Measurements from ENCODE around the gene RBM22.
A peak's percentile ranks its signal among the peaks of the same experiment; 100 is the strongest.

The RBM22 gene

DNA sequence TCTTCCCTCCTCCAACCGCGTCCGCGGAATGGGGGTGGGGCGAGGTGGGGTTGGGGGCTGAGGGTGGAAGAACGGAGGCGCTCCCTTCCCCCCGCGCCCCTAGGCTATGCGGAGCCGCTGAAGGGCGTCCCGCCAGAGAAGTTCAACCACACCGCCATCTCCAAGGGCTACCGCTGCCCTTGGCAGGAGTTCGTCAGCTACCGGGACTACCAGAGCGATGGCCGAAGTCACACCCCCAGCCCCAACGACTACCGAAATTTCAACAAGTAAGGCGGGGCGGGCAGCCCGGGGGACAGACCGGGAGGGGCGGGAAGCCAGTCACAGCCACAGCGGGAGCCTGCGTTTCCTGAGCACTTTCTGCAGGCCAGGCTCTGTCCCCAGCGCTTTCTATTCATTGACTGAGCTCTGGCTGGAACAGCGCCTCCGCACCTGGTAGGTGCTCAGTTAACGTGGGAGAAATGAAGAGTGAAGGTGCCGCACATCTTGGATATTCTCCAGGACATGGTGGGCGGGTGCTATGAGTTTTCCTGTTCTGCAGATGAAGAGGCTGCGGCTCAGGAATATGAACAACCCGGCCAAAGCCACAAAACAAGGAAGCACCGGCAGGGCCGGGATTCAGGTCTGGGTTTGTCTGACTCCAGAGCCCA, 28.5 kb downstream of the RBM22 start:
- DNase-seq: peak; percentile 2 to 14

DNA sequence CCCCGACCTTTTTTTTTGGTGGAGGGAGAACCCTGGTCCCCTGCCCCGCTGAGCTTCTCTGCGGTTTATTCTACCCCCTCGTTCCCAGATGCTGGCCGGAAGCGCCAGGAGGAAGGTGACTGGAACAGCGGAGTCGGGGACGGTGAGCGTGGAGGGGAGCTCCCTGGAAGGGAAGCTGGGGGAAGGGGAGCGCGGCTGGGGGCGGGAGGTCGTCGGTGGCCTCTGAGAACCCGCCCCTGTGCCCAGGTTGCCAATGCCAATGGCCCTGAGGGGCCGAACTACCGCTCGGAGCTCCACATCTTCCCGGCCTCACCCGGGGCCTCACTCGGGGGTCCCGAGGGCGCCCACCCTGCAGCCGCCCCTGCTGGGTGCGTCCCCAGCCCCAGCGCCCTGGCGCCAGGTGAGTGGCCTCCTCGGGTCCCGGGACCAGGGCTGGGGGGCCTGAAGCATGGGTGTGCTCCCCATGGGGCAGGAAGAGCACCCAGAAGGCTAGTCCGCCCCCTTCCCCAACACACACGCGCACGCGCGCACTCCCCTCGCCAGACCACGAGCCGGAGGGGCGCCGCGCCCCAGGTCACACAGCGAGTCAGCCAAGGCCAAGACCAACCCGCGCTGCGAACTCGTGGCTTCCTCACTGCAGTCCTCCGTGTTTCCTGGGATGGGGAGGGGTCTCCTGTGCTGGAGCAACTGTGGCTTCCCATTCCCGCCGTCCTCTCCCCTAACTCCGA, 29.2 kb downstream of the RBM22 start:
- DNase-seq: no peak

DNA sequence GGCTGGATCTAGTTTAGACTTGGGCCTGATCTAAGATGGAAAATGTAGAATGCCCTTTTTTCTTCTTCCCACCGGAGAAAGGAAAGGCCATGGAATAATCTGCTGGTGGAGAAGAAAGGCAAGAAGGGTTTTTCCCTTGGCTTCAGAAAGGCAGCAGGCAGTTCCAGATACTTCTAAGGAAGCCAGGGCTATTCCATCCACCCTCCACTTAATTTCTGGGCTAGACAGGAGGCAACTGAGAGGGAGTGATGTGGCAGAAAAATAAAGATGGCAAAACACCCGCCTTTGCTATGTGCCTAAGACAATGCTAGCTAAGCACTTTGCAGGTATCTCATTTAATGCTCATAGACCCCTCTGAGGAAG, 29.9 kb downstream of the RBM22 start:
- no peak for DNase-seq

DNA sequence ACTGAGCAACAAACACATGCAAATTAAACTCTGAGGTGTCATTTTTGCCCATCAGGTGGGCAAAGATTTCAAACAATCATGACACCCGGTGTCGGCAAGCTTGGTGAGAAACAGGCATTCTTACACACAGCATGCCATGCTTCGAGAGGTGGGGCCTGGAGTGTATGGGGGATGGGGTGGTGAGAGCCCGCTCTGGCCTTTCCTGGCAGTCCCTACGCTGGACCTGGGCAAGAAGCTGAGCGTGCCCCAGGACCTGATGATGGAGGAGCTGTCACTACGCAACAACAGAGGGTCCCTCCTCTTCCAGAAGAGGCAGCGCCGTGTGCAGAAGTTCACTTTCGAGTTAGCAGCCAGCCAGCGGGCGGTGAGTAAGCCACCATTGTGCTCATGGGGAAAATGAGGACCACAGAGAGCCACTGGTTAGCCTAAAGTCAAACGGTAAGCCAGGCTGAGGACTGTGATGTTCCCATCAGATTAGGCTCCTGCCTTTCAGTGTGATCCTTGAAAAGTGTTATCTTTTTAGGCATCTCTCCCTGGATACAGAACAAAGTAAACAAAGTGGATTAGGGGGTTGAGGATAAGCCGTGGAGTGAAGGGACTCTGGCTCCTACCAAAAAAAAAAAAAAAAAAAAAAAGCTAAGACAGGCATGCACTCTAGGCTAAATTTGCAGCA, 30.5 kb downstream of the RBM22 start:
- no peak for DNase-seq

DNA sequence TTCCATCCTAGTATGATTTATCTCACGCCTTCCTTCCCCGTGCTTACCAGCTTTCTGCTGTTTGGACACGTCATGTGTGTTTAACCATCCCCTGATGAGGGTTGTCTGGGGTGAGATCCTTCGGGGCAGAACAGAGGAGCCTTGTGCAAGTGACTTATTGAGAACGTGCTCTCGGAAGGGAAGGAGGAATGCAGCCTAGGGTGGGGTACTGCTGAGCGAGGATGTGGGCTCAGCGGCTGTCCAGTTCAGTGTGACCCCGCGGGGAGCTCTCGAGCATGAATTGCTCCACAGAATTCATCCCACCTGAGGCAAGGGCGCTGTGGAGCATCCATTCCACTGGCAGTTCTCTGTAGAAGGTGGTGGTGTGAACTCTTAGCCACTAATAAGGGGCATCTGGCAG, 35.8 kb downstream of the RBM22 start:
- no peak for DNase-seq

DNA sequence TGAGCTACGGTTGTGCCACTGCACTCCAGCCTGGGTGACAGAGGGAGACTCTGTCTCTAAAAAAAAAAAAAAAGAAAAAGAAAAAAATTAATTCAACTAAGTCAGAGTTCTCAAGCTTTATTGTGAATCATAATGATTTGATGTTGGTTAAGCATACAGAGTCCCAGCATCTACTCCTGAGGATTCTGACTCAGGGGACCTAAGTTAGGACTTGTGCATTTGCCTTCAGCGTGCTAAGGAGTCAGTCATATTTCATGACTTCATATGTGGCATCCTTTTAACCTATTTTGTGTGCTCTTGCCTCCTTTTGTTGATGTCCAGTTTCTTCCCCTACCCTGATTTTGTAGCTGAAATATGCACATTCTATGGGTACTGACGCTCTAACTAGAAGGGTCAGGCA, 36.9 kb downstream of the RBM22 start:
- no peak for DNase-seq

DNA sequence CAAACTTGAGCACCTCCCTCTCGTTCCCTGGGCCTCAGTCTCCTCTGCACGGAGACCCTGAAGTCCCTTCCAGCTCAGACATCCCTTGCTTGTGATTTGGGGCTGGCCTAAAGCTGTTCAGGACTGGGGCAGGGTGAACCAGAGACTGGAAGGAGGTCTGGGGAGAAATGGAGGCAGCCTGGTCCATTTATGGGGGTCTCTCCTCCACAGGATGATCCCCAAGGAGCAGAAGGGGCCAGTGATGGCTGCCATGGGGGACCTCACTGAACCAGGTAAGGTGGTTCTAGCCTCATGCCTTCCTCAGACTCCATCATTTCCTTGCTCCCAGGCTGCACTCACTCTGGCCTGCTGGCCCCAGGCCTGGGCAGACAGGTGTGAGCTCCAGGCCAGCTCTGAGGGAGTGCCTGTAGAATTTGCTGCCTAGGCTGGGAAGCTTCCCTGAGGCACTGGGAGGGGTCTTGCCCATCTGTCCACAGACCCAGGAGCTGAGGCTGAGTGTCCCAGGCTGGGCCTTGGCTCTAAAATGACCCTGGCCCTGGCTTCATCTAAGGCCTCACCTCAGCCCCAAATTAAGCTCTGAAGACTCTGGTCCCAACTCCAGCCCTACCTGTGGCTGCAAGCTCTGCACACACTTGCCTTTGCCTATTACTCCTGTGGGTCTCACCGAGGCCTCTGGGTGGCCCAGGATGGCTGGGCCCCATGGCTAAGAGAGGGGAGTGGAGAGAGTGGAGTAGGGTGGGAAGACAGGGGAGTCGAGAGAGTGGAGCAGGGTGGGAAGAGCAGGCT, 37.9 kb downstream of the RBM22 start:
- DNase-seq: no peak

DNA sequence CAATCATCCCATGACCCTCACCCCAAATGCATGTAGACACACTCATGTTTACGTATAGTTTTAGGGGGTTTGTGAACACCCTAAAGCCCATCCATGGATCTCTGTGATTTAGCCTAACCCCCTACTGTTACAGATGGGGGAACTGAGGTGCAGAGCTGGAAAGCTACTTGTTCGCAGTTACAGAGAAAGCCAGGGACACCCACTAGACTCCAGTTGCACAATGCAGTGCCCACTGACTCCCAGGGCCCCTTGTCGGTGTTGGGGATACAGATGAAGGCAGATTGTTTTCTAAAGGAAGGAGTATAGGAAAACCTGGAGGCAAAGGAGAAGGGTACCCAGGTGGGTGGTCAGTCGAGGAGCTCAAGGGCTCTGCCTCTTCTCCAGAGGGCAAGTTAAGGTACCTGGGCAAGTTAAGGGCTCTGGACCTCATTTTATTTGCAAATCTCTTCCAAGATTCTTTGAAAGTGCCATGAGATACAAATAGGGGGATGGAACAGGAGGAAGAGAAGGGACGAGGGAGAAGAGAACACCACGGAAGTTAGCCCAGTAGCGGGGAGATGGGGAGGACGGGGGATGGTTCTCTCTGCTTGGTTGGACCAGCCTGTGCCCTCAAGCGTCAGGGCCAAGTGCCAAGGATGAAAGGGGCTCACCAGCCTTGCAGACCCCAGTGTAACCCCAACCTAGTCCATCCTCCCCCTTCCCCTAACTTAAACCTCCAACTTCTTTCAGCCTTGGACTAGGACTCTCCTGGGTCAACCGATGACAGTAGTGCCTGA, 38.9 kb downstream of the RBM22 start:
- DNase-seq: no peak

DNA sequence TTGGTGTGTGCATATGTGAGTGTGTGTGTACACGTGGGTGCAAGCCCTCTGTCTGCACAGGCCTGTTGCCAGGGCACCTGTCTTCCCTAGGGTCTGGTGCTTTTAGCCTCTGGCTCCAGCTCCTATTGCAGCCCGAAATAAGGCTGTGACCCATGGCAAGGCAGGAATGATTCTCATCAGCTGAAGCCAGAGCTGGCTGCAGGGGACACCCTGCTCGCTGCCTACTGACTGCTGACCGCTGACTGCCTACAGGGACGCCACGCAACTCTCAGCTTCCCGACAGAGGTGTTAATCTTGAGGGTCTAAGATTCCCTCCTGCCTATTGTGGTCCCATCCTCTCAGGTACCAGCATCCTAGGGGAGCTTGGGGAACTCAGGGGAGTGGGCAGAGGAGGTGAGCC, 39.8 kb downstream of the RBM22 start, which contains the start of gene MYOZ3:
Gene MYOZ3, plus strand, starts transcription at position 166 of the 400 bp plus-strand sequence. CDS start 1,691 bp downstream, outside the sequence.
- DNase-seq: no peak

DNA sequence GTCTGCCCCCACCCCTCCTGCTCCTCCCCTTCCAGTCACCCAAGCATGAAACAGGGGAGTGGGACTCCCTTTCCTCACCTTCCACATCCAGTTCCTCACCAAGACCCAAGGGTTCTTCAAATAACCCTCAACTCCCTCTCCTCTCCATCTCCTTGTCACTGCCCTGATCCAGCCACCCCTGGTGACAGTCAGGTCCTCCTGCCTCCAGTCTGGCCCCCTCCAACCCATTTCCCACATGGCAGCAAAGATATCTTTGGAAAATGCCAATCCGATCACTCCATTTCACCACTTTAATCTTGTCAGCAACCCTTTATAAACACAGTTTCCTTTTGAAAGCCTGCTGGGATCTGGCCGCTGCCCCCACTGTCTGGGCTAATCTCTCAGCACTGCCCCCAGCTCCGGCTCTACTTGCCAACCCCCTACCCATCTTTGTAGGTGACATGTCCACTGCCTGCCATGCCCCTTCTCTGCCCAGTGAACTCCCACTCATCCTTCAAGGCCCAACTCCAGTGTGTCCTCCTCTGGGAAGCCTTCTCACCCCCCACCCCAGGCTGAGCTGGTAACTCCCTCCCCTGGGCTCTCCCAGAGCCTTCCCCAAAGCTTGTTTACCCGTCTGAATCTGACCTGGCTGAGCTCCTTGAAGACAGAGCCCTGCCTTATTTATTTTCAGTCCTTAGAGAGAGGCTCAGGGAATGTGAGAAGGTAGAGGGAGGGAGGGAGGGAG, 40.6 kb downstream of the RBM22 start:
- no peak for DNase-seq

DNA sequence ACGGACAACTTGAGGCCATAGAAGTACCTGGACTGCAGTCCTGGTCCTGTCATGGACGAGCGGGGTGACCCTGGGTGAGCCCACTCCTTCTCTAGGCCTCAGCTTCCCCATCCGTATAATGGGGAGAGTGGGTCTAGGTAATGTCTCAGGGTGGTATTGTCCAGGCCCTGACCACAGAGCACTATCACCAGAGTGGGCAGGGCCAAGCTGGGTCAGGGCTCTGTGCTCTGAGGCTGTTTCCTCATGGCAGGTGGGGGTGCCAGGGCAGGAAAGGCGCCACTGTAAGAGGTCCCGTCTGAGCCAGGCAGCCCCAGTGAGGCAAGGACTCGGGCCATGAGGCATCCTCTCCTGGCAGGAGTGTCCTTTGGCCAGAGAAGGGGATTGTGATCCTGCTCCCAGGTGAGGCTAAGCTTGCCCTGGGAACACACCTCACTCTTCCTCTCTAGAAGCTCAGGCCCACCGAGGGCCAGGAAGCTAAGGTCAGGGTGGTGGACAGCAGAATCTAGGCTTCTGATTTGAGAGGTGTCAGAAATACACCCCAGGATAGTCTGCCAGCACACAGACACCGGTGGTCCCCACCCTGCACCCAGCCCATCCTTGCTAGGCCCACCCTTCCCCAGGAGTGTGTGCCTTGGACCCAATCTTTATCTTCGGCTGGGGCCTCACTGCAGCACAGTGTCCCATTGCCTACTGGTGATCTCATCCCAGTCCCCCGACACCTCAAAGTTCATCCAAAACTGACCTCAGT, 41.3 kb downstream of the RBM22 start:
- DNase-seq: no peak

DNA sequence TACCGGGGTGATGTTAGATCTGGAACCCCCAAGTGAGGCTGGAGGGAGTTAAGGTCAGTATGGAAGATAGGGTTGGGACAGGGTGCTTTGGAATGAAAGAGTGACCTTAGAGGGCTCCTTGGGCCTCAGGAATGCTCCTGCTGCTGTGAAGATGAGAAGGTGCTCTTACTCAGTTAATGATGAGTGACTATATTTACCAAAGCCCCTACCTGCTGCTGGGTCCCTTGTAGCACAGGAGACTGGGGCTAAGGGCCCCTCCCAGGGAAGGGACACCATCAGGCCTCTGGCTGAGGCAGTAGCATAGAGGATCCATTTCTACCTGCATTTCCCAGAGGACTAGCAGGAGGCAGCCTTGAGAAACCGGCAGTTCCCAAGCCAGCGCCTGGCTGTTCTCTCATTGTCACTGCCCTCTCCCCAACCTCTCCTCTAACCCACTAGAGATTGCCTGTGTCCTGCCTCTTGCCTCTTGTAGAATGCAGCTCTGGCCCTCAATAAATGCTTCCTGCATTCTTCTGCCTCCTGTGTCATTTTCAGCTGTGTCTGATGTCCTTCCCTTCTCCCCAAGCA, 42.1 kb downstream of the RBM22 start:
- no peak for DNase-seq

DNA sequence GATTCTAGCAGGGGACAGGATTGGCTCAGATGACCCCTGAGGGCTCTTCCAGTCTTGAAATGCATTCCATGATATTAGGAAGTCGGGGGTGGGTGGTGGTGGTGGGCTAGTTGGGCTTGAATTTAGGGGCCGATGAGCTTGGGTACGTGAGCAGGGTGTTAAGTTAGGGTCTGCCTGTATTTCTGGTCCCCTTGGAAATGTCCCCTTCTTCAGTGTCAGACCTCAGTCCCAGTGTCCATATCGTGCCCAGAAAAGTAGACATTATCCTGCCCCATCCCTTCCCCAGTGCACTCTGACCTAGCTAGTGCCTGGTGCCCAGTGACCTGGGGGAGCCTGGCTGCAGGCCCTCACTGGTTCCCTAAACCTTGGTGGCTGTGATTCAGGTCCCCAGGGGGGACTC, 42.7 kb downstream of the RBM22 start:
- no peak for DNase-seq

DNA sequence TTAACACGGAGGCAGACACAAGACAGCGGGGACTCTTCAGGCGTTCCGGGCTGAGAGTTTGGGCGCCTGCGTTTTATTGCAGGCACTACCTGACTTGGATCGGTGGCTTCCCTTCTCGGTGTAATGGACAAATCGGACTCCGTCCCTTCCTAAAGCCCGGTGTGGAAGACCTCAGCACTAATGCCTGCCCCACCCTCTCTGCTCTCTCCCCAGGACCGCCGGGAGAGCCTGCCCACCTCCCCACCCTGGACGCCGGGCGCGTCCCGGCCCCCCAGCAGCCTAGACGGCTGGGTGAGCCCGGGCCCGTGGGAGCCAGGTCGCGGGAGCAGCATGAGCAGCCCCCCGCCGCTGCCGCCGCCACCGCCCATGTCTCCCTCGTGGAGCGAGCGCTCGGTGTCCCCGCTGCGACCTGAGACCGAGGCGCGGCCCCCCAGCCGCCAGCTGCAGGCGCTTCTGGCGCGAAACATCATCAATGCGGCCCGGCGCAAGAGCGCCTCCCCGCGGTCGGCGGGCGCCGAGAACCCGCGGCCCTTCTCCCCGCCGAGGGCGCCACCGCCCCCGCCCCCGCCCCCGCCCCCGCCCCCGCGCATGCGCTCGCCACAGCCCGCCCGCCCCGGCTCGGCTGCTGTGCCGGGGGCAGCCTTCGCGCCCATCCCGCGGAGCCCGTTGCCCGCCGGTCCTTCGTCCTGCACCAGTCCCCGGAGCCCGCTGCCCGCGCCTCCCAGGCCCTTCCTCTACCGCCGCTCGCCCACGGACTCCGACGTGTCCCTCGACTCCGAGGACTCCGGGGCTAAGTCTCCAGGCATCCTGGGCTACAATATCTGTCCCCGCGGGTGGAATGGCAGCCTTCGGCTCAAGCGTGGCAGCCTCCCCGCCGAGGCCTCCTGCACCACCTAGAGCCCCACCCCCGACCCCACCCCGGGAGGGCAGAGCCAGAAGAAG, 44.4 kb downstream of the RBM22 start:
- DNase-seq: peak; percentile 22 to 39

DNA sequence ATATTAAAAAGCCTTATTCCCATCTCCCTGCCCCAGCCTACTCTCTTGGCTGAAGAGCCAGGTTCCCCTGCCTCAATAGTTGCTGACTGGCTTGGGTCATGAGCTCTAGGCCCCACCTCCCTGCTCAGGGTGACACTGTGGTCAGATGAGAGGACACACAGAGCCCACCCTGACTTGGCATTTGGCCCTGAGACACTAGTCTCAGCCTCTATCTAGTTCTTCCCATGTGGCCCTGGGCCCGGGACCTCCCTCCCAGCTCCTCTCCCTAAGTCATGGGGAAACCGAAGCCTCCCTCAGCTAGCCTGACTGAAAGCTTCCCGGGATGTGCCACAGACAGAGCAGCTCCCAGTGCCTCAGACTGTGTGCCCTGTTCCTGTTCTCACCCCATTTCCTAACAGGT, 45.6 kb downstream of the RBM22 start:
- no peak for DNase-seq

DNA sequence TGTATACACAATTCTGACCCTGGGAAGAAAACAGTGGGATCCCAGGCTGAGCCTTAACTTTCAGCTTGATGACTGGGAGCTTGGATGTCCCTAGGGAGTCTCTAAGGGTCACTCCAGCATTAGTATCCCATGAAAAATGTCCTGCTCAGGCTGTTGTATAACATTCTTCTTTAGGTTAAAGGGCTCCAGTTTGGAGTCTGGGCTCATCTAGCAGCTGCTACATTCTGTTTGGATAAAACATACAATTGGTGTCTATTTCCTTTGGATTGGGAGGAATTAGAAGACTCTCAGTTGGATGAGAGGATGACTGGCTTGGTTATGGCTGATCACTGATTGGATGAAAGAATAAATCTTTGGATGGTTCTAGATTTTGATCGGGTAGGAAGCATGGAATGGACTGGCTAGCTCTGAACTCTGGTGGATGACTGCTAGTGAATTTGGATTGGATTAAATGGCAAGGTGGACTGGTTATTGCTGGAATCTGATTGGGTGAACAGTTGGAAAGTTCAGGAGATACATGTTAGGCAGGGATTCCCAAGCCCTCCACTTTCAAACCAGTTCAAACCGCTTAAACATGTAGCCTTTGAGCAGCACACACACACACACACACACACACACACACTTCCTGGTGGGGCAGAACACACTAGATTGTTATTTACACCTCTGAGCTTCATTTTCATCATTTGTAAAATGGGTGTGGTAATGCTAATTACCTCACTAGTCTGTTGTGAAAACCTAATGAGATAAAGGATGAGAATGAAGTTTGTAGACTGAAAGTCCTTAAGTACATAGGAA, 46.9 kb downstream of the RBM22 start:
- no peak for DNase-seq

DNA sequence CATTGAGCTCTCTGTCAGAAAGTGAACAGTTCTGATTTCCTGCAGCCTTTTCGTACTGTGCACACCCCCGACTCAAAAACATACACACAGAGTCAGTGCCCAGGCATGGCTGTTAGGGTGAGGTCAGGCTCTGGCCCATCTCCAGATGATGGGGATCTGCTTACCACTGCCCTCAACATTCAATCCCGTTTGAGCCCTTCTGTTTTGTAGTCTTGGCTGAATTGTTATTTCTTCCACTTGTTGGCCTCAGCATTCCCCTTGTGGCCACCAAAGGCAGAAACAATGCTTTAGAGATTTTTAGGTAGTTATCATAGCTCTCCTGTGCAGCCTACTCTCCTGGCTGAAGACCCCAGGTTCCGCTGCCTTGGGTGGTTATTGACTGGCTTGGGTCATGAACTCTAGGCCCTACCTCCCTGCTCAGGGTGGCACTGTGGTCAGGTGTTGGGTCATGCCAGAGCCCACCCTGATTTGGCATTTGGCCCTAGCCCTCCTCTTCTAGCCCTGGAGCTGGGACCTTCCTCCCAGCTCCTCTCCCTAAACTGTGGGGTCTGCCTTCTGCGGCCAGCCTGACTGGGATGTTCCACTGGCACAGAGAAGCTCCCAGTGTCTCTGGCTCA, 47.6 kb downstream of the RBM22 start:
- no peak for DNase-seq

Measured in inflammatory macrophage treated with lipopolysaccharide for 1 hour (primary cell).